ENCODE results near the gene DHX35. TPM values are rescaled to one million over a fixed set of nuclear protein-coding genes. Genes with fewer than 3 reads are reported as not detected.

DHX35 gene
- total RNA-seq, 1 experiment from 2014 or later = 11.2 TPM

DNA sequence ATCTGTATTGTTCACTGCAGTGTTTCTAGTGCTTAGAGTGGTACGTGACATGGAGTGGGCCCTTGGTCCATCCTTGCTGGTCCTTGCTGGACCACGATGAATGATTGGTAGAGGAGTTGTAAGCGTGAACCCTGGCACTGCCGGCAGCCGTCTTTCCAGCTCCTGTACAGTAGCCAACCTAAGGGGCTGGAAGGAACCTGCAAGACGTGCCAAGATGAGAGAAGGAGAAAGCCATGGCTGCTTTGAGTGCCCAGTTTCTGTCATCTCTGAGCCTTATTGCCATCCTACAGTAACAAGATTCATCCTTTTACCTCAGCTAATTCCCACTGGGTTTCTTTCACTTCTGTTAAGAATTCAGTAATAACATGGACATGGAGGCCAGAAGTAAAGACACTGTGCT, 5.9 kb downstream of the DHX35 start:
- H3K79me2 ChIP-seq (ENCODE audit: insufficient read depth, low read length) = peaks cover 50% of the 10 kb centered on the region
- CTCF ChIA-PET = no interaction called here
- H3K9me2 ChIP-seq (ENCODE audit: insufficient read depth) = no peaks in the 10 kb centered on the region
- H3K4me1 ChIP-seq (ENCODE audit: control insufficient read depth in 1 of 2, insufficient read depth in 2 of 2, low read length in 2 of 2) = peaks cover 0 to 8% of the 10 kb centered on the region in 2 experiments; a peak in 3 of 4 replicates
- TF ChIP-seq RAD21 (IDR thresholded peaks at IDR 0.05; ENCODE audit: low read depth) (no peak), EZH2phosphoT487 (IDR thresholded peaks at IDR 0.05; ENCODE audit: borderline replicate concordance) (no peak), CEBPB (IDR thresholded peaks at IDR 0.05; ENCODE audit: low read depth) (no peak)
- no peak for ATAC-seq
- no peaks in the 10 kb centered on the region for H3K9me3 ChIP-seq (ENCODE audit: control insufficient read depth in 1 of 2, insufficient read depth in 1 of 2, low read depth in 1 of 2, low read length in 2 of 2)
- no peaks in the 10 kb centered on the region for H3K27me3 ChIP-seq (ENCODE audit: insufficient read depth, low read length)
- no TSS peak for BruUV-seq (replicated peaks)
- no peak overlapping the region for H3K27ac ChIP-seq (ENCODE audit: low read depth, low read length)
- no peak overlapping the region for H2AFZ ChIP-seq (ENCODE audit: low read depth, low read length, poor library complexity, severe bottlenecking)
- DNase-seq (ENCODE audit: low read depth, low spot score) = no peak
- H4K20me1 ChIP-seq (ENCODE audit: insufficient read depth) = peaks cover 4% of the 10 kb centered on the region; the same call in 1 of the 2 replicates
- H3K4me2 ChIP-seq (ENCODE audit: low read length) = no peak overlapping the region
- RAD21 ChIA-PET (ENCODE audit: low non-redundant PET in 1 of 2, low total read pairs in 2 of 2, uncharacterized antibody in 2 of 2, unreplicated experiment in 2 of 2) = no interaction called here
- intact Hi-C loops (cut with micrococcal nuclease) = no loop called here
- POLR2A ChIA-PET = no interaction called here
- no peak overlapping the region for H3K4me3 ChIP-seq (replicated peaks in 1 of 2; ENCODE audit: low read depth in 1 of 2, low read length in 2 of 2)
- peaks cover 5 to 10% of the 10 kb centered on the region in 2 experiments; a peak in 2 of 4 replicates for H3K36me3 ChIP-seq (ENCODE audit: control insufficient read depth in 1 of 2, insufficient read depth in 2 of 2, low read length in 2 of 2)
- no peak overlapping the region for H3K9ac ChIP-seq (ENCODE audit: low read length)

DNA sequence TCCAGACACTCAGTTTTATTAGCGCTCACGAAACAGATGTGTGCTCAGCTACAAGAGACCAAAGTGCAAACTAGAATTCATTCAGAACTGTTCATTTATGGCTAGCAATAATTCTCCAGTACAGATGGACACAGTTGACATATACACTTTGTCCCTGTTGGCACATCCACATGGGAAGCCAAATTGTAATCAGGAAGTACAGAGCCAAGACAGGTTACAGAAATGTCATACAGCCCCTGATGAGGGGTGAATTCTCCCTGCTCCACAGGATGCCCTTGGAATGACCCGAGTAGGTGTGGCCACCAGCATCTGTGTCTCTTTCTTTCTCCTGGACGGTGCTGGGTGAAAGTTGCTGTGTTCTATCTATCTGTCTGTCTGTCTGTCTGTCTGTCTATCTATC, 7.6 kb downstream of the DHX35 start:
- Histone ChIP-seq H3K9ac (ENCODE audit: low read length) (no peak overlapping the region), H3K27ac (ENCODE audit: low read depth, low read length) (no peak overlapping the region), H3K27me3 (ENCODE audit: insufficient read depth, low read length) (no peaks in the 10 kb centered on the region), H3K36me3 (ENCODE audit: control insufficient read depth in 1 of 2, insufficient read depth in 2 of 2, low read length in 2 of 2) (peaks cover 7 to 21% of the 10 kb centered on the region in 2 experiments; a peak in 2 of 4 replicates), H3K4me1 (ENCODE audit: control insufficient read depth in 1 of 2, insufficient read depth in 2 of 2, low read length in 2 of 2) (no peaks in the 10 kb centered on the region), H3K79me2 (ENCODE audit: insufficient read depth, low read length) (peaks cover 49% of the 10 kb centered on the region), H3K4me3 (replicated peaks in 1 of 2; ENCODE audit: low read depth in 1 of 2, low read length in 2 of 2) (no peak overlapping the region), H4K20me1 (ENCODE audit: insufficient read depth) (peaks cover 4% of the 10 kb centered on the region; the same call in 1 of the 2 replicates), H2AFZ (ENCODE audit: low read depth, low read length, poor library complexity, severe bottlenecking) (no peak overlapping the region), H3K9me3 (ENCODE audit: control insufficient read depth in 1 of 2, insufficient read depth in 1 of 2, low read depth in 1 of 2, low read length in 2 of 2) (no peaks in the 10 kb centered on the region), H3K9me2 (ENCODE audit: insufficient read depth) (no peaks in the 10 kb centered on the region), H3K4me2 (ENCODE audit: low read length) (no peak overlapping the region)
- POLR2A ChIA-PET = no interaction called here
- BruUV-seq (replicated peaks) = no TSS peak
- ATAC-seq (no peak), DNase-seq (ENCODE audit: low read depth, low spot score) (no peak)
- intact Hi-C loops (cut with micrococcal nuclease) = no loop called here
- RAD21 ChIA-PET (ENCODE audit: low non-redundant PET in 1 of 2, low total read pairs in 2 of 2, uncharacterized antibody in 2 of 2, unreplicated experiment in 2 of 2) = no interaction called here
- CTCF ChIA-PET = no interaction called here
- no peak for TF ChIP-seq YY1 (IDR thresholded peaks at IDR 0.05; ENCODE audit: extremely low read depth, insufficient replicate concordance, low read depth, low read length)
- no peak for TF ChIP-seq EGR1 (IDR thresholded peaks at IDR 0.05; ENCODE audit: low read depth)
- TF ChIP-seq, protein P1, sequence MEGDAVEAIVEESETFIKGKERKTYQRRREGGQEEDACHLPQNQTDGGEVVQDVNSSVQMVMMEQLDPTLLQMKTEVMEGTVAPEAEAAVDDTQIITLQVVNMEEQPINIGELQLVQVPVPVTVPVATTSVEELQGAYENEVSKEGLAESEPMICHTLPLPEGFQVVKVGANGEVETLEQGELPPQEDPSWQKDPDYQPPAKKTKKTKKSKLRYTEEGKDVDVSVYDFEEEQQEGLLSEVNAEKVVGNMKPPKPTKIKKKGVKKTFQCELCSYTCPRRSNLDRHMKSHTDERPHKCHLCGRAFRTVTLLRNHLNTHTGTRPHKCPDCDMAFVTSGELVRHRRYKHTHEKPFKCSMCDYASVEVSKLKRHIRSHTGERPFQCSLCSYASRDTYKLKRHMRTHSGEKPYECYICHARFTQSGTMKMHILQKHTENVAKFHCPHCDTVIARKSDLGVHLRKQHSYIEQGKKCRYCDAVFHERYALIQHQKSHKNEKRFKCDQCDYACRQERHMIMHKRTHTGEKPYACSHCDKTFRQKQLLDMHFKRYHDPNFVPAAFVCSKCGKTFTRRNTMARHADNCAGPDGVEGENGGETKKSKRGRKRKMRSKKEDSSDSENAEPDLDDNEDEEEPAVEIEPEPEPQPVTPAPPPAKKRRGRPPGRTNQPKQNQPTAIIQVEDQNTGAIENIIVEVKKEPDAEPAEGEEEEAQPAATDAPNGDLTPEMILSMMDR (IDR thresholded peaks at IDR 0.05 in 2 of 3, conservative IDR thresholded peaks at IDR 0.05 in 1 of 3; ENCODE audit: borderline replicate concordance in 1 of 3, insufficient read depth in 1 of 3, low read depth in 2 of 3, low read length in 2 of 3) = no peak
- TF ChIP-seq JUND (IDR thresholded peaks at IDR 0.05) = no peak
- no peak for TF ChIP-seq RAD21 (IDR thresholded peaks at IDR 0.05; ENCODE audit: low read depth)
- TF ChIP-seq SIN3A (IDR thresholded peaks at IDR 0.05; ENCODE audit: low read depth) = no peak
- TF ChIP-seq, protein P2, sequence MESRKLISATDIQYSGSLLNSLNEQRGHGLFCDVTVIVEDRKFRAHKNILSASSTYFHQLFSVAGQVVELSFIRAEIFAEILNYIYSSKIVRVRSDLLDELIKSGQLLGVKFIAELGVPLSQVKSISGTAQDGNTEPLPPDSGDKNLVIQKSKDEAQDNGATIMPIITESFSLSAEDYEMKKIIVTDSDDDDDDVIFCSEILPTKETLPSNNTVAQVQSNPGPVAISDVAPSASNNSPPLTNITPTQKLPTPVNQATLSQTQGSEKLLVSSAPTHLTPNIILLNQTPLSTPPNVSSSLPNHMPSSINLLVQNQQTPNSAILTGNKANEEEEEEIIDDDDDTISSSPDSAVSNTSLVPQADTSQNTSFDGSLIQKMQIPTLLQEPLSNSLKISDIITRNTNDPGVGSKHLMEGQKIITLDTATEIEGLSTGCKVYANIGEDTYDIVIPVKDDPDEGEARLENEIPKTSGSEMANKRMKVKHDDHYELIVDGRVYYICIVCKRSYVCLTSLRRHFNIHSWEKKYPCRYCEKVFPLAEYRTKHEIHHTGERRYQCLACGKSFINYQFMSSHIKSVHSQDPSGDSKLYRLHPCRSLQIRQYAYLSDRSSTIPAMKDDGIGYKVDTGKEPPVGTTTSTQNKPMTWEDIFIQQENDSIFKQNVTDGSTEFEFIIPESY (IDR thresholded peaks at IDR 0.05; ENCODE audit: extremely low read depth, insufficient replicate concordance, low read length) = no peak
- no peak for TF ChIP-seq FOSL1 (IDR thresholded peaks at IDR 0.05; ENCODE audit: low read depth)
- no peak for TF ChIP-seq SRF (IDR thresholded peaks at IDR 0.05; ENCODE audit: low read depth)
- TF ChIP-seq, protein P3, sequence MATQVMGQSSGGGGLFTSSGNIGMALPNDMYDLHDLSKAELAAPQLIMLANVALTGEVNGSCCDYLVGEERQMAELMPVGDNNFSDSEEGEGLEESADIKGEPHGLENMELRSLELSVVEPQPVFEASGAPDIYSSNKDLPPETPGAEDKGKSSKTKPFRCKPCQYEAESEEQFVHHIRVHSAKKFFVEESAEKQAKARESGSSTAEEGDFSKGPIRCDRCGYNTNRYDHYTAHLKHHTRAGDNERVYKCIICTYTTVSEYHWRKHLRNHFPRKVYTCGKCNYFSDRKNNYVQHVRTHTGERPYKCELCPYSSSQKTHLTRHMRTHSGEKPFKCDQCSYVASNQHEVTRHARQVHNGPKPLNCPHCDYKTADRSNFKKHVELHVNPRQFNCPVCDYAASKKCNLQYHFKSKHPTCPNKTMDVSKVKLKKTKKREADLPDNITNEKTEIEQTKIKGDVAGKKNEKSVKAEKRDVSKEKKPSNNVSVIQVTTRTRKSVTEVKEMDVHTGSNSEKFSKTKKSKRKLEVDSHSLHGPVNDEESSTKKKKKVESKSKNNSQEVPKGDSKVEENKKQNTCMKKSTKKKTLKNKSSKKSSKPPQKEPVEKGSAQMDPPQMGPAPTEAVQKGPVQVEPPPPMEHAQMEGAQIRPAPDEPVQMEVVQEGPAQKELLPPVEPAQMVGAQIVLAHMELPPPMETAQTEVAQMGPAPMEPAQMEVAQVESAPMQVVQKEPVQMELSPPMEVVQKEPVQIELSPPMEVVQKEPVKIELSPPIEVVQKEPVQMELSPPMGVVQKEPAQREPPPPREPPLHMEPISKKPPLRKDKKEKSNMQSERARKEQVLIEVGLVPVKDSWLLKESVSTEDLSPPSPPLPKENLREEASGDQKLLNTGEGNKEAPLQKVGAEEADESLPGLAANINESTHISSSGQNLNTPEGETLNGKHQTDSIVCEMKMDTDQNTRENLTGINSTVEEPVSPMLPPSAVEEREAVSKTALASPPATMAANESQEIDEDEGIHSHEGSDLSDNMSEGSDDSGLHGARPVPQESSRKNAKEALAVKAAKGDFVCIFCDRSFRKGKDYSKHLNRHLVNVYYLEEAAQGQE (IDR thresholded peaks at IDR 0.05; ENCODE audit: low read depth) = no peak
- TF ChIP-seq POLR2A (IDR thresholded peaks at IDR 0.05; ENCODE audit: borderline replicate concordance, extremely low read depth, insufficient read depth, insufficient read length) = no peak
- TF ChIP-seq ZNF274 (IDR thresholded peaks at IDR 0.05; ENCODE audit: low read depth, low read length) = no peak

All from HCT116 (cell line).